ENCODE results near the gene LAMA3.

LAMA3 gene

GRCh38 chr18:23921716-23922285 lies 232.5 kb downstream of the LAMA3 start:
- TF ChIP-seq CTCF (conservative IDR thresholded peaks at IDR 0.05; ENCODE audit: low read depth, low read length), result no peak
- Histone ChIP-seq H3K27me3 (ENCODE audit: insufficient read depth, low read depth) (no peaks in the 10 kb centered on the region), H3K4me3 (IDR thresholded peaks at IDR 0.05; ENCODE audit: insufficient read depth, low read depth, low read length) (no peak overlapping the region), H3K4me2 (no peak overlapping the region), H3K4me1 (ENCODE audit: low read depth, poor library complexity, severe bottlenecking) (no peaks in the 10 kb centered on the region), H4K20me1 (ENCODE audit: insufficient read depth) (no peaks in the 10 kb centered on the region), H3K27ac (no peak overlapping the region), H2AFZ (ENCODE audit: low read depth) (no peak overlapping the region), H3K79me2 (ENCODE audit: insufficient read depth, low read depth) (no peaks in the 10 kb centered on the region), H3K9ac (no peak overlapping the region), H3K36me3 (ENCODE audit: insufficient read depth) (no peaks in the 10 kb centered on the region)

DNA sequence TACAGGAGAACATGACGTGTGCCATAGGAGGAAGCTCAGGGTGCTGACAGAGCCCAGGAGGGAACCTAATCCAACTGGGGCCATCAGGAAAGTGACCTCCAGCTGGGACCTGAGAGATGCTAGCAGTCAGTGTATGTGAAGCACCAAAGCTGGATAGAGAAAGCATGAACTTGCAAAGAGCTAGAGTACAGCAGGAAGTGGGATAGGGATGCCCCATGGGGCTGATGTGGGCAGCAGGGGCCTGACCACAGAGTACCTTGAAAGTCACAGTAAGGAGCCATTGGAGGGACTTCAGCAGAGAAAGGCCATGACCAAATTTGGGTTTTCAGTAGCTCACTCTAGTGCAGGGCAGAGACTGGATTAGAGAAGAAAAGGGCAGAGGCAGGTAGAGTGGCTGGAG lies 233.7 kb downstream of the LAMA3 start:
- Histone ChIP-seq H4K20me1 (ENCODE audit: insufficient read depth) (no peaks in the 10 kb centered on the region), H3K4me3 (IDR thresholded peaks at IDR 0.05; ENCODE audit: insufficient read depth, low read depth, low read length) (no peak overlapping the region), H3K27me3 (ENCODE audit: insufficient read depth, low read depth) (no peaks in the 10 kb centered on the region), H3K4me1 (ENCODE audit: low read depth, poor library complexity, severe bottlenecking) (no peaks in the 10 kb centered on the region), H3K4me2 (no peak overlapping the region), H2AFZ (ENCODE audit: low read depth) (no peak overlapping the region), H3K9ac (no peak overlapping the region), H3K36me3 (ENCODE audit: insufficient read depth) (no peaks in the 10 kb centered on the region), H3K79me2 (ENCODE audit: insufficient read depth, low read depth) (no peaks in the 10 kb centered on the region), H3K27ac (no peak overlapping the region)
- TF ChIP-seq CTCF (conservative IDR thresholded peaks at IDR 0.05; ENCODE audit: low read depth, low read length), result no peak

- no peaks in the 10 kb centered on the region for H4K20me1 ChIP-seq (ENCODE audit: insufficient read depth)
- TF ChIP-seq CTCF (conservative IDR thresholded peaks at IDR 0.05; ENCODE audit: low read depth, low read length), result no peak
- H3K79me2 ChIP-seq (ENCODE audit: insufficient read depth, low read depth), result no peaks in the 10 kb centered on the region
- H2AFZ ChIP-seq (ENCODE audit: low read depth), result no peak overlapping the region
- H3K27me3 ChIP-seq (ENCODE audit: insufficient read depth, low read depth), result no peaks in the 10 kb centered on the region
- no peaks in the 10 kb centered on the region for H3K36me3 ChIP-seq (ENCODE audit: insufficient read depth)
- no peak overlapping the region for H3K27ac ChIP-seq
- H3K4me2 ChIP-seq, result no peak overlapping the region
- H3K4me1 ChIP-seq (ENCODE audit: low read depth, poor library complexity, severe bottlenecking), result no peaks in the 10 kb centered on the region
- H3K4me3 ChIP-seq (IDR thresholded peaks at IDR 0.05; ENCODE audit: insufficient read depth, low read depth, low read length), result no peak overlapping the region
- no peak overlapping the region for H3K9ac ChIP-seq
Measured at GRCh38 chr18:23924813-23925212, 235.6 kb downstream of the LAMA3 start.

DNA sequence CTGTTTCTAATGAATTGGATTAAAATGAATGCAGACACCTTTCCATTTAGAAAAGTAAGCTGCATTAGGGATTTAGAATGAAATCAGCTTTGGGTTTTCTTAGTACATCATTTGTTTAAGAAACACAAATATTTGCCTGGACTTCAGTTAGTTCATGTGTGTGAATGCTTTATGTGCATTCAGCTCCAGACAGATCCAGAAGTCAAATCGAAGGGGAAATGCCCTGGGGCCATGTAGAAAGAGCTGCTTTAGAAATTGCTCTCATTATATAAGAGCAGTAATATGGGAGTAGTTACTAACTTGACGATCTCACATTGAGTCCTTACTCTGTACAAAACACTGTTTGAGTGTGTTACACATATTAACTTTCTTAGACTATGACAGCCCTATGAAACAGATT lies 237.3 kb downstream of the LAMA3 start:
- no peak overlapping the region for H3K4me2 ChIP-seq
- no peaks in the 10 kb centered on the region for H3K4me1 ChIP-seq (ENCODE audit: low read depth, poor library complexity, severe bottlenecking)
- TF ChIP-seq CTCF (conservative IDR thresholded peaks at IDR 0.05; ENCODE audit: low read depth, low read length), result no peak
- no peaks in the 10 kb centered on the region for H3K27me3 ChIP-seq (ENCODE audit: insufficient read depth, low read depth)
- H2AFZ ChIP-seq (ENCODE audit: low read depth), result no peak overlapping the region
- no peak overlapping the region for H3K27ac ChIP-seq
- no peak overlapping the region for H3K9ac ChIP-seq
- H3K4me3 ChIP-seq (IDR thresholded peaks at IDR 0.05; ENCODE audit: insufficient read depth, low read depth, low read length), result no peak overlapping the region
- H3K79me2 ChIP-seq (ENCODE audit: insufficient read depth, low read depth), result no peaks in the 10 kb centered on the region
- no peaks in the 10 kb centered on the region for H3K36me3 ChIP-seq (ENCODE audit: insufficient read depth)
- no peaks in the 10 kb centered on the region for H4K20me1 ChIP-seq (ENCODE audit: insufficient read depth)

Data from KMS-11 (cell line).